Ovary (tissue), 3 donors: ENCODE measurements around the gene GHRL.

Experiments used
- CTCF ChIP-seq, 3 donors: fragments of 450-650 bp in 2 of 3; fragments of 200-600 bp in 1 of 3; IDR thresholded peaks; one replicate each; pipeline versions ENCODE4 v1.5.1 to v1.8.0; 2016 to 2022; ENCODE audit warnings: antibody characterized with exemption in 3 of 3, mild to moderate bottlenecking in 1 of 3
- EP300 ChIP-seq: sonication (generic); formaldehyde crosslinking; IDR thresholded peaks from one replicate; pipeline ENCODE4 v1.6.1; 2017; ENCODE audit warnings: antibody characterized with exemption
- donor health status: DM: no; HTN: no; CAD: no.

- no peak for TF ChIP-seq CTCF (IDR thresholded peaks at IDR 0.05)
- TF ChIP-seq EP300: no peak
These were observed 10.4 kb upstream of the GHRL start for GRCh38 chr3:10303105-10303504.
